Skeletal muscle satellite cell (primary cell): ENCODE measurements around the gene ADAMTS15.

ENCODE experiments used
- H3K27me3 ChIP-seq: 2 replicates; pipeline ENCODE4 v1.7.0; 2013; ENCODE audit warnings: low read length; ENCODE audit not compliant: control insufficient read depth, insufficient read depth
- H3K36me3 ChIP-seq: 2 replicates; pipeline ENCODE4 v1.7.0; 2013; ENCODE audit warnings: mild to moderate bottlenecking, control low read depth, low read length; ENCODE audit not compliant: insufficient read depth
- H3K4me1 ChIP-seq: 2 replicates; pipeline ENCODE4 v1.7.0; 2013; ENCODE audit warnings: low read length; ENCODE audit not compliant: control insufficient read depth, insufficient read depth
- H3K4me2 ChIP-seq: 2 replicates; pipeline ENCODE4 v1.7.0; 2013; ENCODE audit warnings: mild to moderate bottlenecking, low read length
- H3K4me3 ChIP-seq: 2 replicates; pipeline ENCODE4 v1.7.0; 2013; ENCODE audit warnings: low read length
- H3K9ac ChIP-seq: 2 replicates; pipeline ENCODE4 v1.7.0; 2013; ENCODE audit warnings: mild to moderate bottlenecking, low read depth, low read length, moderate library complexity
- H3K9me3 ChIP-seq: replicated peaks from 2 replicates; pipeline ENCODE4 v1.7.0; 2013; ENCODE audit warnings: mild to moderate bottlenecking, control low read depth, low read length

Gene ADAMTS15

GRCh38 chr11:130439160-130439519 lies 9.3 kb upstream of the ADAMTS15 start:
- Histone ChIP-seq H3K9me3 (no peaks in the 10 kb centered on the region), H3K36me3 (no peaks in the 10 kb centered on the region), H3K9ac (no peak overlapping the region), H3K27me3 (no peaks in the 10 kb centered on the region), H3K4me3 (no peak overlapping the region), H3K4me1 (peaks cover 40% of the 10 kb centered on the region), H3K4me2 (no peak overlapping the region)

- no peaks in the 10 kb centered on the region for H3K36me3 ChIP-seq
- H3K27me3 ChIP-seq = no peaks in the 10 kb centered on the region
- no peak overlapping the region for H3K4me2 ChIP-seq
- H3K4me3 ChIP-seq = no peak overlapping the region
- H3K9ac ChIP-seq = no peak overlapping the region
- no peaks in the 10 kb centered on the region for H3K9me3 ChIP-seq
- H3K4me1 ChIP-seq = peaks cover 38% of the 10 kb centered on the region
Observed at GRCh38 chr11:130439876-130440275, 8.6 kb upstream of the ADAMTS15 start.

GRCh38 chr11:130441719-130442118 lies 6.7 kb upstream of the ADAMTS15 start:
- Histone ChIP-seq H3K4me1 (peaks cover 21% of the 10 kb centered on the region), H3K4me3 (no peak overlapping the region), H3K27me3 (no peaks in the 10 kb centered on the region), H3K9me3 (no peaks in the 10 kb centered on the region), H3K36me3 (no peaks in the 10 kb centered on the region), H3K4me2 (no peak overlapping the region), H3K9ac (no peak overlapping the region)

- Histone ChIP-seq H3K27me3 (no peaks in the 10 kb centered on the region), H3K4me1 (peaks cover 17% of the 10 kb centered on the region), H3K36me3 (no peaks in the 10 kb centered on the region), H3K9ac (peak overlapping the region; percentile 60), H3K4me3 (no peak overlapping the region), H3K4me2 (peak overlapping the region; percentile 49), H3K9me3 (no peaks in the 10 kb centered on the region)
Observed at GRCh38 chr11:130442737-130443136, 5.7 kb upstream of the ADAMTS15 start.

GRCh38 chr11:130445788-130446187 lies 2.7 kb upstream of the ADAMTS15 start:
- Histone ChIP-seq H3K4me1 (peaks cover 44% of the 10 kb centered on the region), H3K4me3 (no peak overlapping the region), H3K27me3 (peaks cover 11% of the 10 kb centered on the region), H3K9ac (no peak overlapping the region), H3K9me3 (no peaks in the 10 kb centered on the region), H3K36me3 (no peaks in the 10 kb centered on the region), H3K4me2 (no peak overlapping the region)

- H3K36me3 ChIP-seq = no peaks in the 10 kb centered on the region
- no peak overlapping the region for H3K9ac ChIP-seq
- H3K9me3 ChIP-seq = no peaks in the 10 kb centered on the region
- H3K4me2 ChIP-seq = peak overlapping the region; percentile 99
- peak overlapping the region; percentile 75 for H3K4me3 ChIP-seq
- H3K4me1 ChIP-seq = peaks cover 43% of the 10 kb centered on the region
- H3K27me3 ChIP-seq = peaks cover 11% of the 10 kb centered on the region
Observed at GRCh38 chr11:130448039-130448415, 418 bp upstream of the ADAMTS15 start.

GRCh38 chr11:130449310-130449990 lies 1.0 kb downstream of the ADAMTS15 start:
- Histone ChIP-seq H3K27me3 (peaks cover 15% of the 10 kb centered on the region), H3K9ac (peak overlapping the region; percentile 67), H3K36me3 (no peaks in the 10 kb centered on the region), H3K4me1 (peaks cover 42% of the 10 kb centered on the region), H3K4me2 (peak overlapping the region; percentile 99), H3K9me3 (no peaks in the 10 kb centered on the region), H3K4me3 (peak overlapping the region; percentile 75)

GRCh38 chr11:130449996-130450769 lies 1.7 kb downstream of the ADAMTS15 start:
- H3K9ac ChIP-seq = no peak overlapping the region
- peaks cover 15% of the 10 kb centered on the region for H3K27me3 ChIP-seq
- no peaks in the 10 kb centered on the region for H3K36me3 ChIP-seq
- peaks cover 45% of the 10 kb centered on the region for H3K4me1 ChIP-seq
- peak overlapping the region; percentile 75 for H3K4me3 ChIP-seq
- H3K9me3 ChIP-seq = no peaks in the 10 kb centered on the region
- H3K4me2 ChIP-seq = peak overlapping the region; percentile 99

GRCh38 chr11:130451231-130452019 lies 3.0 kb downstream of the ADAMTS15 start:
- Histone ChIP-seq H3K27me3 (peaks cover 19% of the 10 kb centered on the region), H3K9me3 (no peaks in the 10 kb centered on the region), H3K4me2 (peak overlapping the region; percentile 99), H3K36me3 (no peaks in the 10 kb centered on the region), H3K4me1 (peaks cover 45% of the 10 kb centered on the region), H3K9ac (no peak overlapping the region), H3K4me3 (no peak overlapping the region)

- Histone ChIP-seq H3K36me3 (no peaks in the 10 kb centered on the region), H3K4me1 (peaks cover 45% of the 10 kb centered on the region), H3K27me3 (peaks cover 19% of the 10 kb centered on the region), H3K9ac (no peak overlapping the region), H3K4me2 (no peak overlapping the region), H3K9me3 (no peaks in the 10 kb centered on the region), H3K4me3 (no peak overlapping the region)
Observed at GRCh38 chr11:130452176-130452575, 3.7 kb downstream of the ADAMTS15 start.

GRCh38 chr11:130452940-130453339 lies 4.5 kb downstream of the ADAMTS15 start:
- Histone ChIP-seq H3K36me3 (no peaks in the 10 kb centered on the region), H3K4me2 (no peak overlapping the region), H3K4me3 (no peak overlapping the region), H3K27me3 (peaks cover 21% of the 10 kb centered on the region), H3K4me1 (peaks cover 50% of the 10 kb centered on the region), H3K9me3 (no peaks in the 10 kb centered on the region), H3K9ac (no peak overlapping the region)
